HepG2 (cell line): ENCODE results near the gene COPE. TPM values are rescaled to one million over a fixed set of nuclear protein-coding genes. Genes with fewer than 3 reads are reported as not detected.

Experiments
- BRCA1 ChIP-seq: sonication (generic); formaldehyde crosslinking; IDR thresholded peaks from 2 replicates; pipeline ENCODE4 v1.4.0; 2020; ENCODE audit warnings: missing genetic modification reagents
- CREM ChIP-seq, 2 experiments: sonication (generic) in 1 of 2; formaldehyde crosslinking in 1 of 2; IDR thresholded peaks; 2 replicates each; pipeline versions ENCODE4 v1.4.0 to v1.6.1; 2016 to 2020; ENCODE audit warnings: antibody characterized with exemption in 1 of 2, mild to moderate bottlenecking in 1 of 2, missing genetic modification reagents in 1 of 2
- GTF2F1 ChIP-seq: fragments of 150-350 bp; IDR thresholded peaks from 2 replicates; pipeline ENCODE4 v1.6.1; 2014; ENCODE audit warnings: low read length
- PHF21A ChIP-seq: sonication (generic); formaldehyde crosslinking; IDR thresholded peaks from 2 replicates; pipeline ENCODE4 v1.5.0; 2020; ENCODE audit warnings: mild to moderate bottlenecking, missing genetic modification reagents
- PLRG1 ChIP-seq: fragments of 450-650 bp; conservative IDR thresholded peaks from 2 replicates; pipeline ENCODE4 v1.6.1; 2016
- RBFOX2 ChIP-seq: fragments of 200-400 bp; formaldehyde crosslinking; IDR thresholded peaks from 2 replicates; pipeline ENCODE4 v1.6.1; 2017; ENCODE audit warnings: low read depth, mild to moderate bottlenecking, low read length
- SAP130 ChIP-seq: IDR thresholded peaks from 2 replicates; pipeline ENCODE4 v1.6.1; 2016; ENCODE audit warnings: low read depth
- SATB2 ChIP-seq: sonication (generic); formaldehyde crosslinking; IDR thresholded peaks from 2 replicates; pipeline ENCODE4 v1.5.0; 2020; ENCODE audit warnings: missing genetic modification reagents
- ZMYM3 ChIP-seq: sonication (generic); formaldehyde crosslinking; IDR thresholded peaks from 2 replicates; pipeline ENCODE4 v1.5.1; 2020; ENCODE audit warnings: mild to moderate bottlenecking, missing genetic modification reagents
- ZNF317 ChIP-seq: sonication (generic); formaldehyde crosslinking; IDR thresholded peaks from 2 replicates; pipeline ENCODE4 v1.5.0; 2020; ENCODE audit warnings: mild to moderate bottlenecking, missing genetic modification reagents
- ZNF496 ChIP-seq: sonication (generic); formaldehyde crosslinking; IDR thresholded peaks from 2 replicates; pipeline ENCODE4 v1.8.1; 2023; ENCODE audit warnings: mild to moderate bottlenecking, moderate library complexity, missing genetic modification reagents; ENCODE audit not compliant: insufficient replicate concordance
- ZNF501 ChIP-seq: sonication (generic); formaldehyde crosslinking; IDR thresholded peaks from 2 replicates; pipeline ENCODE4 v1.5.1; 2020; ENCODE audit warnings: mild to moderate bottlenecking, moderate library complexity, missing genetic modification reagents
- ZNF772 ChIP-seq: sonication (generic); formaldehyde crosslinking; IDR thresholded peaks from 2 replicates; pipeline ENCODE4 v1.5.0; 2020; ENCODE audit warnings: mild to moderate bottlenecking, missing genetic modification reagents
- ZNF891 ChIP-seq: sonication (generic); formaldehyde crosslinking; IDR thresholded peaks from 2 replicates; pipeline ENCODE4 v1.5.0; 2020; ENCODE audit warnings: mild to moderate bottlenecking, missing genetic modification reagents
- polyA plus RNA-seq, 8 experiments: library from polyadenylated mRNA; depleted of rRNA in 3 of 8; stranded (reverse) in 7 of 8; unstranded in 1 of 8; fragments of >200 nt; fragmentation: Illumina TruSeq in 4 of 8; extraction: Trizol in 4 of 8; gene quantifications; 2 replicates each; pipeline versions ENCODE4 v1.2.1 to v1.2.3, GENCODE V29; 2011 to 2016; ENCODE audit warnings: low read depth in 4 of 8, missing spikeins in 1 of 8, mixed read lengths in 1 of 8; ENCODE audit not compliant: insufficient read depth in 1 of 8
- total RNA-seq, 5 experiments: library from RNA; depleted of rRNA; stranded (reverse); fragments of >200 nt; fragmentation: Illumina TruSeq; extraction: Trizol; gene quantifications; 2 replicates each; pipeline ENCODE4 v1.2.3, GENCODE V29; 2016; ENCODE audit warnings: low read depth in 1 of 5
- TF ChIP-seq, protein P1 (sequence below): sonication (generic); formaldehyde crosslinking; IDR thresholded peaks from 2 replicates; pipeline ENCODE4 v1.5.1; 2020; ENCODE audit warnings: missing genetic modification reagents, mild to moderate bottlenecking, borderline replicate concordance
- TF ChIP-seq, protein P2 (sequence below), 2 experiments: sonication (generic) in 1 of 2; formaldehyde crosslinking in 1 of 2; IDR thresholded peaks; 2 replicates each; pipeline versions ENCODE4 v1.4.0 to v1.6.1; 2016 to 2020; ENCODE audit warnings: borderline replicate concordance in 1 of 2, low read depth in 1 of 2, mild to moderate bottlenecking in 1 of 2, missing genetic modification reagents in 1 of 2
- TF ChIP-seq, protein P3 (sequence below): sonication (generic); formaldehyde crosslinking; IDR thresholded peaks from 2 replicates; pipeline ENCODE4 v1.4.0; 2020; ENCODE audit warnings: missing genetic modification reagents, borderline replicate concordance
- TF ChIP-seq, protein P4 (sequence below): sonication (generic); formaldehyde crosslinking; IDR thresholded peaks from 2 replicates; pipeline ENCODE4 v1.4.0; 2020; ENCODE audit warnings: low read depth, missing genetic modification reagents

COPE gene
- total and polyA plus RNA-seq, 2 of the 13 experiments (the other 11 are each of a cell fraction or from before 2014, with no cell fraction given), result 189 to 205 TPM

DNA sequence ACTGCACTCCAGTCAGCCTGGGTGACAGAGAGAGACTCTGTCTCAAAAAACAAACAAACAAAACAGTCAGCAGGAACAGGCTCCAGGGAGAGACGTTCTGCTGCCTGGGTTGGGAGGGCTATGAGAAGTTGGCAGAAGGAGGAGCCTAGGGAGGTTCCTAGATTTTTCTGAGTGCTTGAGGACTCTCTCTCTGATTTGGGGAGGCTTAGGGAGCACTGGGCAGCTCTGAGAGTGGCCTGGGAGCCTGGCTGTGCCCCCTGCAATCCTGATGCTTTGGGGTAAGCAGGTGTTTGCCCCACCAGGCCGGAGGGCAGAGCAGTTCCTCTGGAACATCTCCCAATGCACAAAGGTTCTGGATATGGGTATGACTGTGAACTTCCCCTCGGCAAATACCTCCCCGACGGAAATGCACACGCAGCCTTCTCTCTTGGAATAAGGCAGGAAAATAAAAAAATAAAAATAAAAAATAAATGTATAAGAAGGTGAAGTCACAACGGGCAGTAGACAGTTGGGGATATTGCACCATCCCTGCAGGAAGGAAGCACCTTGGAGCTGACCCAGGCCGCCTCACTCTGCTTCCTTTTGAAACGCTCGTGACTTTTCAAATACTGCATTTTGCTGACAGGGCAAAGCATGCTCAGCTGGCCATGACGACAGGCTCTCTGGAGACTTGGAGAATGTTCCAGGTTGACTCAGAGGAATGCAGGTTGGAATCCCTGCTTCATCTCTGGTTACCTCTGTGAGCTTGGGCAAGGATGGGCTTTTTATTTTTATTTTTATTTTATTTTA, 48.4 kb upstream of the COPE start (continued):
- TF ChIP-seq, protein P1, sequence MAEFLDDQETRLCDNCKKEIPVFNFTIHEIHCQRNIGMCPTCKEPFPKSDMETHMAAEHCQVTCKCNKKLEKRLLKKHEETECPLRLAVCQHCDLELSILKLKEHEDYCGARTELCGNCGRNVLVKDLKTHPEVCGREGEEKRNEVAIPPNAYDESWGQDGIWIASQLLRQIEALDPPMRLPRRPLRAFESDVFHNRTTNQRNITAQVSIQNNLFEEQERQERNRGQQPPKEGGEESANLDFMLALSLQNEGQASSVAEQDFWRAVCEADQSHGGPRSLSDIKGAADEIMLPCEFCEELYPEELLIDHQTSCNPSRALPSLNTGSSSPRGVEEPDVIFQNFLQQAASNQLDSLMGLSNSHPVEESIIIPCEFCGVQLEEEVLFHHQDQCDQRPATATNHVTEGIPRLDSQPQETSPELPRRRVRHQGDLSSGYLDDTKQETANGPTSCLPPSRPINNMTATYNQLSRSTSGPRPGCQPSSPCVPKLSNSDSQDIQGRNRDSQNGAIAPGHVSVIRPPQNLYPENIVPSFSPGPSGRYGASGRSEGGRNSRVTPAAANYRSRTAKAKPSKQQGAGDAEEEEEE (CRISPR knock-in tag), result no peak
- no peak for TF ChIP-seq CREM (IDR thresholded peaks at IDR 0.05)
- no peak for TF ChIP-seq CREM (CRISPR knock-in tag; IDR thresholded peaks at IDR 0.05)
- TF ChIP-seq ZNF501, result peak; percentile 44
- no peak for TF ChIP-seq PLRG1
- TF ChIP-seq, protein P2, sequence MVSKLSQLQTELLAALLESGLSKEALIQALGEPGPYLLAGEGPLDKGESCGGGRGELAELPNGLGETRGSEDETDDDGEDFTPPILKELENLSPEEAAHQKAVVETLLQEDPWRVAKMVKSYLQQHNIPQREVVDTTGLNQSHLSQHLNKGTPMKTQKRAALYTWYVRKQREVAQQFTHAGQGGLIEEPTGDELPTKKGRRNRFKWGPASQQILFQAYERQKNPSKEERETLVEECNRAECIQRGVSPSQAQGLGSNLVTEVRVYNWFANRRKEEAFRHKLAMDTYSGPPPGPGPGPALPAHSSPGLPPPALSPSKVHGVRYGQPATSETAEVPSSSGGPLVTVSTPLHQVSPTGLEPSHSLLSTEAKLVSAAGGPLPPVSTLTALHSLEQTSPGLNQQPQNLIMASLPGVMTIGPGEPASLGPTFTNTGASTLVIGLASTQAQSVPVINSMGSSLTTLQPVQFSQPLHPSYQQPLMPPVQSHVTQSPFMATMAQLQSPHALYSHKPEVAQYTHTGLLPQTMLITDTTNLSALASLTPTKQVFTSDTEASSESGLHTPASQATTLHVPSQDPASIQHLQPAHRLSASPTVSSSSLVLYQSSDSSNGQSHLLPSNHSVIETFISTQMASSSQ (IDR thresholded peaks at IDR 0.05; ENCODE audit: low read depth), result 0 out of 2 replicates have a peak, but pooled peaks have one; percentile 17
- TF ChIP-seq, protein P2 (CRISPR knock-in tag; IDR thresholded peaks at IDR 0.05; ENCODE audit: borderline replicate concordance), result no peak
- TF ChIP-seq BRCA1 (CRISPR knock-in tag), result no peak
- TF ChIP-seq PHF21A (CRISPR knock-in tag), result no peak
- no peak for TF ChIP-seq GTF2F1
- TF ChIP-seq, protein P3, sequence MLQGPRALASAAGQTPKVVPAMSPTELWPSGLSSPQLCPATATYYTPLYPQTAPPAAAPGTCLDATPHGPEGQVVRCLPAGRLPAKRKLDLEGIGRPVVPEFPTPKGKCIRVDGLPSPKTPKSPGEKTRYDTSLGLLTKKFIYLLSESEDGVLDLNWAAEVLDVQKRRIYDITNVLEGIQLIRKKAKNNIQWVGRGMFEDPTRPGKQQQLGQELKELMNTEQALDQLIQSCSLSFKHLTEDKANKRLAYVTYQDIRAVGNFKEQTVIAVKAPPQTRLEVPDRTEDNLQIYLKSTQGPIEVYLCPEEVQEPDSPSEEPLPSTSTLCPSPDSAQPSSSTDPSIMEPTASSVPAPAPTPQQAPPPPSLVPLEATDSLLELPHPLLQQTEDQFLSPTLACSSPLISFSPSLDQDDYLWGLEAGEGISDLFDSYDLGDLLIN (CRISPR knock-in tag), result no peak
- TF ChIP-seq, protein P4, sequence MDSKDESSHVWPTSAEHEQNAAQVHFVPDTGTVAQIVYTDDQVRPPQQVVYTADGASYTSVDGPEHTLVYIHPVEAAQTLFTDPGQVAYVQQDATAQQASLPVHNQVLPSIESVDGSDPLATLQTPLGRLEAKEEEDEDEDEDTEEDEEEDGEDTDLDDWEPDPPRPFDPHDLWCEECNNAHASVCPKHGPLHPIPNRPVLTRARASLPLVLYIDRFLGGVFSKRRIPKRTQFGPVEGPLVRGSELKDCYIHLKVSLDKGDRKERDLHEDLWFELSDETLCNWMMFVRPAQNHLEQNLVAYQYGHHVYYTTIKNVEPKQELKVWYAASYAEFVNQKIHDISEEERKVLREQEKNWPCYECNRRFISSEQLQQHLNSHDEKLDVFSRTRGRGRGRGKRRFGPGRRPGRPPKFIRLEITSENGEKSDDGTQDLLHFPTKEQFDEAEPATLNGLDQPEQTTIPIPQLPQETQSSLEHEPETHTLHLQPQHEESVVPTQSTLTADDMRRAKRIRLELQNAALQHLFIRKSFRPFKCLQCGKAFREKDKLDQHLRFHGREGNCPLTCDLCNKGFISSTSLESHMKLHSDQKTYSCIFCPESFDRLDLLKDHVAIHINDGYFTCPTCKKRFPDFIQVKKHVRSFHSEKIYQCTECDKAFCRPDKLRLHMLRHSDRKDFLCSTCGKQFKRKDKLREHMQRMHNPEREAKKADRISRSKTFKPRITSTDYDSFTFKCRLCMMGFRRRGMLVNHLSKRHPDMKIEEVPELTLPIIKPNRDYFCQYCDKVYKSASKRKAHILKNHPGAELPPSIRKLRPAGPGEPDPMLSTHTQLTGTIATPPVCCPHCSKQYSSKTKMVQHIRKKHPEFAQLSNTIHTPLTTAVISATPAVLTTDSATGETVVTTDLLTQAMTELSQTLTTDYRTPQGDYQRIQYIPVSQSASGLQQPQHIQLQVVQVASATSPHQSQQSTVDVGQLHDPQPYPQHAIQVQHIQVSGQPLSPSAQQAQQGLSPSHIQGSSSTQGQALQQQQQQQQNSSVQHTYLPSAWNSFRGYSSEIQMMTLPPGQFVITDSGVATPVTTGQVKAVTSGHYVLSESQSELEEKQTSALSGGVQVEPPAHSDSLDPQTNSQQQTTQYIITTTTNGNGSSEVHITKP (CRISPR knock-in tag), result peak; percentile 39; the same call in 1 of the 2 replicates
- no peak for TF ChIP-seq SATB2 (CRISPR knock-in tag)
- TF ChIP-seq SAP130, result peak; percentile 35; the same call in 1 of the 2 replicates
- 0 out of 2 replicates have a peak, but pooled peaks have one; percentile 9 for TF ChIP-seq ZMYM3 (CRISPR knock-in tag)
- no peak for TF ChIP-seq ZNF496 (CRISPR knock-in tag)
- no peak for TF ChIP-seq RBFOX2
- no peak for TF ChIP-seq ZNF772 (CRISPR knock-in tag)
- no peak for TF ChIP-seq ZNF317 (CRISPR knock-in tag)
- no peak for TF ChIP-seq ZNF891
